ENCODE measurements around the gene OR51D1.

Gene OR51D1

GRCh38 chr11:4636962-4637661 is at the start of gene OR51D1:
OR51D1 (plus strand) TSS chr11:4637477; CDS start chr11:4639791, 2,314 bp downstream.
- in situ Hi-C loops (cut with HindIII; ENCODE audit: low pct_ligation_motif_present, low pct_unique_long_range_greater_than_20kb, low sequenced_read_pairs) = no loop called here
- DNase-seq = peak; percentile 60

- in situ Hi-C loops (cut with HindIII; ENCODE audit: low pct_ligation_motif_present, low pct_unique_long_range_greater_than_20kb, low sequenced_read_pairs) = no loop called here
Measured at GRCh38 chr11:4589017-4589416, 48.3 kb upstream of the OR51D1 start.

GRCh38 chr11:4593739-4594138 is 43.5 kb upstream of the OR51D1 start, which contains the start of gene OR52I1:
OR52I1 (plus strand) TSS chr11:4594039; CDS start chr11:4594039, 0 bp downstream.
- in situ Hi-C loops (cut with HindIII; ENCODE audit: low pct_ligation_motif_present, low pct_unique_long_range_greater_than_20kb, low sequenced_read_pairs) = no loop called here
- no peak for DNase-seq

More at GRCh38 chr11:4589017-4589416, 48.3 kb upstream of the OR51D1 start:
- DNase-seq = no peak

- in situ Hi-C loops (cut with HindIII; ENCODE audit: low pct_ligation_motif_present, low pct_unique_long_range_greater_than_20kb, low sequenced_read_pairs) = no loop called here
- DNase-seq = no peak
Measured at GRCh38 chr11:4605057-4605456, 32.2 kb upstream of the OR51D1 start.

- in situ Hi-C loops (cut with HindIII; ENCODE audit: low pct_ligation_motif_present, low pct_unique_long_range_greater_than_20kb, low sequenced_read_pairs) = no loop called here
- no peak for DNase-seq
Measured at GRCh38 chr11:4606231-4607015, 30.9 kb upstream of the OR51D1 start.

- in situ Hi-C loops (cut with HindIII; ENCODE audit: low pct_ligation_motif_present, low pct_unique_long_range_greater_than_20kb, low sequenced_read_pairs) = no loop called here
- DNase-seq = no peak
Measured at GRCh38 chr11:4607096-4607495, 30.2 kb upstream of the OR51D1 start.

GRCh38 chr11:4607781-4608666 is 29.3 kb upstream of the OR51D1 start, which contains the start of gene TRIM68:
TRIM68 (minus strand) TSS chr11:4608231; CDS start chr11:4605504, 2,727 bp downstream.
- in situ Hi-C loops (cut with HindIII; ENCODE audit: low pct_ligation_motif_present, low pct_unique_long_range_greater_than_20kb, low sequenced_read_pairs) = no loop called here
- peak; percentile 94 for DNase-seq

- no peak for DNase-seq
Measured at GRCh38 chr11:4610258-4610935, 26.9 kb upstream of the OR51D1 start.

GRCh38 chr11:4611986-4612385 is 25.3 kb upstream of the OR51D1 start:
- DNase-seq = no peak
- in situ Hi-C loops (cut with HindIII; ENCODE audit: low pct_ligation_motif_present, low pct_unique_long_range_greater_than_20kb, low sequenced_read_pairs) = no loop called here

More at GRCh38 chr11:4610258-4610935, 26.9 kb upstream of the OR51D1 start:
- in situ Hi-C loops (cut with HindIII; ENCODE audit: low pct_ligation_motif_present, low pct_unique_long_range_greater_than_20kb, low sequenced_read_pairs) = no loop called here

GRCh38 chr11:4615856-4616444 is 21.3 kb upstream of the OR51D1 start:
- no peak for DNase-seq
- in situ Hi-C loops (cut with HindIII; ENCODE audit: low pct_ligation_motif_present, low pct_unique_long_range_greater_than_20kb, low sequenced_read_pairs) = no loop called here

GRCh38 chr11:4619514-4619913 is 17.8 kb upstream of the OR51D1 start:
- in situ Hi-C loops (cut with HindIII; ENCODE audit: low pct_ligation_motif_present, low pct_unique_long_range_greater_than_20kb, low sequenced_read_pairs) = no loop called here
- no peak for DNase-seq

- in situ Hi-C loops (cut with HindIII; ENCODE audit: low pct_ligation_motif_present, low pct_unique_long_range_greater_than_20kb, low sequenced_read_pairs) = no loop called here
- peak; percentile 69 for DNase-seq
Measured at GRCh38 chr11:4626207-4627099, 10.8 kb upstream of the OR51D1 start.

- in situ Hi-C loops (cut with HindIII; ENCODE audit: low pct_ligation_motif_present, low pct_unique_long_range_greater_than_20kb, low sequenced_read_pairs) = no loop called here
Measured at GRCh38 chr11:4636136-4636535, 1.1 kb upstream of the OR51D1 start.

GRCh38 chr11:4637662-4638047 is 378 bp downstream of the OR51D1 start:
- no peak for DNase-seq
- in situ Hi-C loops (cut with HindIII; ENCODE audit: low pct_ligation_motif_present, low pct_unique_long_range_greater_than_20kb, low sequenced_read_pairs) = no loop called here

More at GRCh38 chr11:4636136-4636535, 1.1 kb upstream of the OR51D1 start:
- no peak for DNase-seq

GRCh38 chr11:4639931-4640330 is 2.7 kb downstream of the OR51D1 start:
- in situ Hi-C loops (cut with HindIII; ENCODE audit: low pct_ligation_motif_present, low pct_unique_long_range_greater_than_20kb, low sequenced_read_pairs) = no loop called here
- DNase-seq = no peak

GRCh38 chr11:4641501-4641900 is 4.2 kb downstream of the OR51D1 start:
- no peak for DNase-seq
- in situ Hi-C loops (cut with HindIII; ENCODE audit: low pct_ligation_motif_present, low pct_unique_long_range_greater_than_20kb, low sequenced_read_pairs) = no loop called here

GRCh38 chr11:4642043-4642442 is 4.8 kb downstream of the OR51D1 start:
- DNase-seq = no peak
- in situ Hi-C loops (cut with HindIII; ENCODE audit: low pct_ligation_motif_present, low pct_unique_long_range_greater_than_20kb, low sequenced_read_pairs) = no loop called here
